Gastrocnemius medialis (tissue), 4 donors: ENCODE data around the gene CBR4. TPM values are rescaled to one million over a fixed set of nuclear protein-coding genes. Genes with fewer than 3 reads are reported as not detected.
A peak's percentile ranks its signal among the peaks of the same experiment; 100 is the strongest.

Source experiments
- ATAC-seq, 2 donors: fragments of 150-250 bp; one replicate each; pipeline ENCODE4 v1.9.1; 2016
- DNase-seq, 2 donors: peaks; one replicate each; pipeline ENCODE4 v3.0.0-alpha.2; 2019
- H3K27ac ChIP-seq, 4 donors: fragments of 200-600 bp; sonication (generic); 1 replicate in 1 of 4; 2 replicates in 3 of 4; pipeline ENCODE4 v1.5.1; 2016 to 2018; ENCODE audit warnings: mild to moderate bottlenecking in 2 of 4, moderate library complexity in 1 of 4
- H3K27me3 ChIP-seq, 3 donors: fragments of 200-600 bp; sonication (generic) in 2 of 3; 1 replicate in 1 of 3; 2 replicates in 2 of 3; pipeline versions ENCODE4 v1.5.1 to v1.6.0; 2016 to 2019; ENCODE audit warnings: mild to moderate bottlenecking in 1 of 3, moderate library complexity in 1 of 3
- H3K36me3 ChIP-seq, 2 donors: fragments of 200-600 bp; sonication (generic) in 1 of 2; one replicate each; pipeline ENCODE4 v1.5.1; 2017 to 2018
- H3K4me1 ChIP-seq, 2 donors: fragments of 200-600 bp; sonication (generic) in 1 of 2; one replicate each; pipeline ENCODE4 v1.5.1; 2016 to 2017; ENCODE audit warnings: mild to moderate bottlenecking in 2 of 2
- H3K4me3 ChIP-seq, 4 donors: fragments of 200-600 bp; sonication (generic) in 3 of 4; 1 replicate in 1 of 4; 2 replicates in 3 of 4; pipeline ENCODE4 v1.5.1; 2016 to 2019; ENCODE audit warnings: mild to moderate bottlenecking in 2 of 4
- H3K9me3 ChIP-seq, 3 donors: fragments of 200-600 bp; sonication (generic) in 2 of 3; 1 replicate in 1 of 3; 2 replicates in 2 of 3; pipeline ENCODE4 v1.5.1; 2016 to 2019
- CTCF ChIP-seq, 5 experiments: fragments of 450-650 bp in 3 of 5; fragments of 200-600 bp in 2 of 5; sonication (generic) in 2 of 5; IDR thresholded peaks in 4 of 5; conservative IDR thresholded peaks in 1 of 5; 1 replicate in 4 of 5; 2 replicates in 1 of 5; pipeline ENCODE4 v1.5.1; 2016 to 2019; ENCODE audit warnings: antibody characterized with exemption in 5 of 5, mild to moderate bottlenecking in 3 of 5, moderate library complexity in 3 of 5
- POLR2A ChIP-seq, 2 donors: fragments of 450-650 bp; IDR thresholded peaks; one replicate each; pipeline ENCODE4 v1.6.1; 2017; ENCODE audit warnings: antibody characterized with exemption in 2 of 2, mild to moderate bottlenecking in 2 of 2, moderate library complexity in 2 of 2
- in situ Hi-C, 4 donors: fragments of 200-750 bp; cut with MboI; loops; one replicate each; pipeline versions ENCODE4 v1.15.0 to v1.8.0; 2017; ENCODE audit warnings: low sequenced_read_pairs in 4 of 4
- intact Hi-C: fragments of 100-400 bp; cut with DNase I; formaldehyde crosslinking; loops from one replicate; pipeline ENCODE4 v1.15.1; 2023; ENCODE audit warnings: low total_unique reads
- total RNA-seq, 4 donors: library from RNA; depleted of rRNA; stranded (reverse); fragments of >200 nt; gene quantifications; one replicate each; pipeline versions ENCODE4 v1.1.0 to v1.2.3, GENCODE V29; 2016

The CBR4 gene
- total RNA-seq, 4 donors from 2014 or later, result 11.5 to 21.0 (median 17.5) TPM

- no peak for TF ChIP-seq CTCF (IDR thresholded peaks at IDR 0.05 in 4 of 5, conservative IDR thresholded peaks at IDR 0.05 in 1 of 5)
- TF ChIP-seq POLR2A (IDR thresholded peaks at IDR 0.05), result no peak
- peak overlapping the region in 3 of 4 donors; percentile 78 to 88 (median 85) for H3K27ac ChIP-seq
Observed at GRCh38 chr4:169048868-169049414, 38.9 kb upstream of the CBR4 start.

GRCh38 chr4:169047956-169048355 is 37.9 kb upstream of the CBR4 start:
- TF ChIP-seq CTCF (IDR thresholded peaks at IDR 0.05 in 4 of 5, conservative IDR thresholded peaks at IDR 0.05 in 1 of 5) (no peak), POLR2A (IDR thresholded peaks at IDR 0.05) (no peak)
- ATAC-seq, result peak in 1 of 2 donors; percentile 22

More at GRCh38 chr4:169048868-169049414, 38.9 kb upstream of the CBR4 start:
- H3K27me3 ChIP-seq, result no peaks in the 10 kb centered on the region
- DNase-seq (no peak), ATAC-seq (no peak)
- in situ Hi-C loops, result no loop called here
- H3K9me3 ChIP-seq, result no peaks in the 10 kb centered on the region
- intact Hi-C loops, result no loop called here
- no peak overlapping the region for H3K4me3 ChIP-seq
- no peaks in the 10 kb centered on the region for H3K36me3 ChIP-seq
- H3K4me1 ChIP-seq, result peaks cover 13 to 32% of the 10 kb centered on the region in 2 donors

GRCh38 chr4:169045862-169046584 is 36.0 kb upstream of the CBR4 start:
- intact Hi-C loops (no loop called here), in situ Hi-C loops (no loop called here)
- no peaks in the 10 kb centered on the region for H3K36me3 ChIP-seq
- TF ChIP-seq CTCF (IDR thresholded peaks at IDR 0.05 in 4 of 5, conservative IDR thresholded peaks at IDR 0.05 in 1 of 5) (no peak), POLR2A (IDR thresholded peaks at IDR 0.05) (no peak)
- no peak overlapping the region for H3K4me3 ChIP-seq
- H3K9me3 ChIP-seq, result no peaks in the 10 kb centered on the region
- ATAC-seq (no peak), DNase-seq (no peak)
- peaks cover 3 to 9% of the 10 kb centered on the region in 2 donors for H3K4me1 ChIP-seq
- H3K27me3 ChIP-seq, result no peaks in the 10 kb centered on the region
- no peak overlapping the region for H3K27ac ChIP-seq

More at GRCh38 chr4:169047956-169048355, 37.9 kb upstream of the CBR4 start:
- Histone ChIP-seq H3K4me1 (peaks cover 13 to 27% of the 10 kb centered on the region in 2 donors), H3K27me3 (no peaks in the 10 kb centered on the region), H3K27ac (peak overlapping the region; percentile 9 to 85 (median 64)), H3K9me3 (no peaks in the 10 kb centered on the region), H3K4me3 (no peak overlapping the region), H3K36me3 (no peaks in the 10 kb centered on the region)
- in situ Hi-C loops, result no loop called here
- intact Hi-C loops, result no loop called here
- no peak for DNase-seq

GRCh38 chr4:169044714-169045447 is 34.8 kb upstream of the CBR4 start:
- Histone ChIP-seq H3K27ac (no peak overlapping the region), H3K36me3 (no peaks in the 10 kb centered on the region), H3K4me3 (no peak overlapping the region), H3K4me1 (peaks cover 0 to 3% of the 10 kb centered on the region in 2 donors), H3K9me3 (no peaks in the 10 kb centered on the region), H3K27me3 (no peaks in the 10 kb centered on the region)
- no peak for TF ChIP-seq CTCF (IDR thresholded peaks at IDR 0.05 in 4 of 5, conservative IDR thresholded peaks at IDR 0.05 in 1 of 5)
- in situ Hi-C loops (no loop called here), intact Hi-C loops (no loop called here)
- no peak for ATAC-seq
- DNase-seq, result no peak
